Stimulated activated CD4-positive, alpha-beta T cell treated with anti-CD3 and anti-CD28 coated beads, Interleukin-4, amount 100 ng/mL, for 48 hours (primary cell): ENCODE data around the gene CYP2F1.
A peak's percentile ranks its signal among the peaks of the same experiment; 100 is the strongest.
"Not testable (repeated sequence)": the region's sequence is repeated elsewhere in the genome, so short reads cannot be mapped to it uniquely, and the experiment has no call there.

ENCODE experiments used
- DNase-seq, 2 donors: peaks; one replicate each; pipeline ENCODE4 v3.0.0-alpha.2; 2020; ENCODE audit warnings: low read depth in 2 of 2

CYP2F1 gene

DNA sequence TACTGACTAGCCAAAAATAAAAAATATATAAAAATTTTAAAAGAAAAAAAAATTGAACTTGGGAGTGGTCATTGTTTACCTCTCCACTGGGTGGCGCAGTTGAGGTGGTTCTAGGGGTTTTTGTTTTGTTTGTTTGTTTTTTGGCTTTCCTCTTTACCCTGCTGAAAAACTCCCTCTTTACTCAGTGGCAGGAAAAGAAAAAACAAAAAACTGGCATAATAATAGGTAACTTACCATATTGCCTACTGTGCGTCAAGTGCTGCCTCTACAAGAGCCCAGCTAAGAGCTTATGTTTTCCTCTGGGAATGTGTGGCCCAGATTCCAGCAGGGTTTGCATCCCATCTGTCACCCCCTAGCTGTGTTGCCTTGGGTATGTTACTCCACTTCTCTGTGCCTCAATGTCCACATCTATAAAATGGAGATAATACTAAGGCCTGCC is 12.6 kb downstream of the CYP2F1 start:
- peak in 1 of 2 donors; percentile 26 for DNase-seq

- DNase-seq, result not testable (repeated sequence)
Measured at GRCh38 chr19:41127362-41127761, 13.1 kb downstream of the CYP2F1 start.

DNA sequence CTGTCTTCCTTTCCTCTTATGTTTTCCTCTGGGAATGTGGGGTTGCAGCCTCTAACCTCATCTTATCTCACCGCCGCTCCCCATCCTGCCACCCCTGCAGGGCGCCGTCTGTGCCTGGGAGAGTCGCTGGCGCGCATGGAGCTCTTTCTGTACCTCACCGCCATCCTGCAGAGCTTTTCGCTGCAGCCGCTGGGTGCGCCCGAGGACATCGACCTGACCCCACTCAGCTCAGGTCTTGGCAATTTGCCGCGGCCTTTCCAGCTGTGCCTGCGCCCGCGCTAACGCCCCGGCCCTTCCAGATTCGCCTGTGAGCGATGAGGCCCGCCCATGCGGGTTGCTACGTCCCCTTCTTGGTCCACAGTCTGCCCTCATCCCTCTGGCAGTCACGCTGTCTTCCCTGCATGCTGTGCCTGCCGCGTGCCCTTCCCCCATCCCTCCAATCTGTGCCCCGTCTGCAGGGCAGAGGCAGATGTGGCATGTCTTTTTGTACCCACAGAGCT is 13.6 kb downstream of the CYP2F1 start:
- DNase-seq, result peak; percentile 63 to 88

GRCh38 chr19:41128692-41129091 is 14.5 kb downstream of the CYP2F1 start:
- no peak for DNase-seq

DNA sequence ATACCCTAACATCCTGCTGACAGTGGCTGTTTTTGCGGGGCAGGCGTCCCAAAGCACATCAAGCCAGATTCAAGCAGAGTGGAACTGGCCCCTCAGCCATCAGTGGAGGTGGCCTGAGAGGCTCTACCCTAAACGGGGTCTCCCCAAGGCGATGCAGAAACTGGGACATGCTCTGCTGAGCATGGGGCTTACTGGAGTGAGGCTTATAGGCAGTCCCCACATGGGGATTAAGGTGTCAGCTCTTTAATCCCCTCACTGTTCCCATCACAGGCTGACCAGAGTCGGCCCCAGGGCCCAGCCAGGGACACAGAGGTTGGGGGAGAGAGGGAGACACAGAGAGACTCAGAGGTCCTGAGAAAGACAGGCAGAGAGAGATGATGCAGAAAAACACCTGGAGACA is 17.0 kb downstream of the CYP2F1 start:
- no peak for DNase-seq

GRCh38 chr19:41133260-41133659 is 19.0 kb downstream of the CYP2F1 start:
- DNase-seq, result no peak

GRCh38 chr19:41134616-41135015 is 20.4 kb downstream of the CYP2F1 start:
- no peak for DNase-seq

- peak; percentile 20 to 22 for DNase-seq
Measured at GRCh38 chr19:41135390-41136384, 21.5 kb downstream of the CYP2F1 start.

GRCh38 chr19:41136636-41137455 is 22.6 kb downstream of the CYP2F1 start:
- DNase-seq, result no peak

GRCh38 chr19:41144403-41144802 is 30.2 kb downstream of the CYP2F1 start:
- peak; percentile 81 to 90 for DNase-seq

DNA sequence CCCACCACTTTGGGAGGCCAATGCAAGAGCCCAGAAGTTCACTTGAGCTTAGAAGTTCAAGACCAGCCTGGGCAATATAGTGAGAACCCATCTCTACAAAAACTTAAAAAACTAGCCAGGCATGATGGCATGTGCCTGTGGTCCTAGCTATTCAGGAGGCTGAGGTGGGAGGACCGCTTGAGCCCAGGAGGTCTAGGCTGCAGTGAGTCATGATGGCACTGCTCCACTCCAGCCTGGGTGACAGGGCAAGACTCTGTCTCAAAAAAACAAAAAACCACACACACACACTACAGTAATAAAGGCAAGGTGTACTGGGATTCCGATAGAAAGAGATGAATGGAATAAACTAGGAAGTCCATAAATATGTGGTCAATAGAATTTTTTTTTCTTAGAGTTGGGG is 35.6 kb downstream of the CYP2F1 start:
- no peak for DNase-seq

DNA sequence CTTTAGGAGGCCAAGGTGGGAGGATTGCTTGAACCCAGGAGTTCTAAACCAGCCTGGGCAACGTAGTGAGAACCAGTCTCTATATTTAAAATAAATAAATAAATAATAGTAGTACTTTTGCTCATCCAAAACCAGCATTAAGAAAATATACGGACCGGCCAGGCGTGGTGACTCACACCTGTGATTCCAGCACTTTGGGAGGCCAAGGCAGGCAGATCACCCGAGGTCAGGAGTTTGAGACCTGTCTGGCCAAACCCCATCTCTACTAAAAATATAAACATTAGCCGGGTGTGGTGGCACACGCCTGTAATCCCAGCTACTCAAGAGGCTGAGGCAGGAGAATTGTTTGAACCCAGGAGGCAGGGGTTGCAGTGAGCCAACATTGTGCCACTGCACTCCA is 36.8 kb downstream of the CYP2F1 start:
- not testable (repeated sequence) for DNase-seq

DNA sequence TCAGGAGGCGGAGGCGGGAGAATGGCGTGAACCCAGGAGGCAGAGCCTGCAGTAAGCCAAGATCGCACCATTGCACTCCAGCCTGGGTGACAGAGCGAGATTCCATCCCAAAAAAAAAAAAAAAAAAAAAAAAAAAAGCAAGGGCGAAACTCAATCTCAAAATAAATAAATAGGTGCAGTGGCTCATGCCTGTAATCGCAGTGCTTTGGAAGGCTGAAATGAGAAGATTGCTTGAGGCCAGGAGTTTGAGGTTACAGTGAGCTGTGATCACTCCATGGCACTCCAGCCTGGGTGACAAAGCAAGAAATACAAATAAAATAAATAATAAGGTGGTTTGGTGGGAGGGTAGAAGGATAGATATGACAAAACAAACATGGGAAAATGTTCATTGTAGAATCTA is 39.8 kb downstream of the CYP2F1 start:
- no peak for DNase-seq

DNA sequence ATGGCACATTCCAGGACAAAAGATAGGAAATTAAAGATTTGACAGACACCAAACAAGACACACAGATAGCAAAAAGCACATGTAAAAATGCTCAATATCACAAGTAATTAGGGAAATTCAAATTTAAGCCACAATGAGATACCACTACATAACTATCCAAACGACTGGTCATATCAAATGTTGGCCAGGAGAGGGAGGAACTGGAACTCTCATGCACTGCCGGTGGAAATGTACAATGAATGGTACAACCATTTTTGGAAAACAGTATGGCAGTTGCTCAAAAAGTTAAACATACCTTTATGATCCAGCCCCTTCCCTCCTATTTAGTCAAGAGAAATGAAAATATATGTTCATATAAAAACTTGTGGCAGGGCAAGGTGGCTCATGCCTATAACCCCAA is 42.0 kb downstream of the CYP2F1 start:
- no peak for DNase-seq

GRCh38 chr19:41159881-41160280 is 45.6 kb downstream of the CYP2F1 start:
- no peak for DNase-seq

- no peak for DNase-seq
Measured at GRCh38 chr19:41161903-41162302, 47.7 kb downstream of the CYP2F1 start.

DNA sequence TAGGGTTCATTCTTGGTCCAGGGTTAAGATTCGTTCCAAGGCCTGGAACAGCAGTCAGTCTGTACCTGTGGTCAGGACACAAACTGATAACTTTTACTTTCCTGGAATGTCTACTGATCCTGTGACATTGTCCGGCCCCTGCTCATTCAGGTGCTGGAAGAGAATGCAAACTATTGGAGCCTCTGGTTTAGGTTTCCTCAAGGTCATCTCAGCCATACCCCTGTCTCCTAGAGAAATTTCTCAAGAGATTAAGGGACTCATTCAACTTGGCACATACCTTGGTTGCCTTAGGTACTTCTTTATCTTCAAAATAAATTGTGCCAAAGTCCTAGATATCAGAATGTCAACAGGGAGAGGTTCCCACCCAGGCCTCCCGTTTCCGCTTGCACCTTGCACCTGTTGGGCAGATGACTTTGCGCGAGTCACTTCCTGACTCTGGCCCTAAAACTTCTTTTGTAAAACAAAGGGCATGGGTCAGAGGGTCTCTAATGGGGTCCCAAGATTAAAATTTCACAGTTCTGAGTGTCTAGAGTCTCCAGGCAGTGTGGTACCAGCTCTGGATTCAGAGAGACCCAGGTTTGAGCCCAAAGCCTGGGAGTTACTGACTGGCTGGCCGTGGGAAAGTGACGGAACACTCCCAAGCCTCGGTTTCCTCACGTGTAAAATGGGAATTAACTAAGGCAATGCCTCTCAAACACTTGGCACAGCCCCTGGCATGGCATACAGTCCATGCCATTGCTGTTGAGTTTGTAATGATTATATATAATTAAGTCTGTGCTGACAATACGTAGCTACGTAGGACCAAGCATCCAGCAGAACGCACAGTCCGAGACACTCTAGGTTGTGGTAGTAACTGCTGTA is 52.9 kb downstream of the CYP2F1 start:
- DNase-seq, result no peak

- DNase-seq, result no peak
Measured at GRCh38 chr19:41172297-41173164, 58.3 kb downstream of the CYP2F1 start.

- no peak for DNase-seq
Measured at GRCh38 chr19:41174297-41174928, 60.2 kb downstream of the CYP2F1 start.
